GM12875 (cell line): Measurements from ENCODE around the gene FAM53B.

ENCODE experiments used
- H3K4me3 ChIP-seq: one replicate; pipeline ENCODE4 v1.5.1; 2011; ENCODE audit warnings: low read depth, low read length, control low read depth
- TF ChIP-seq, protein P1 (sequence below): IDR thresholded peaks from 2 replicates; pipeline ENCODE4 v1.5.1; 2011; ENCODE audit warnings: low read depth, mild to moderate bottlenecking, control low read depth, inconsistent platforms, low read length, moderate library complexity, borderline replicate concordance; ENCODE audit not compliant: insufficient read depth

FAM53B gene

DNA sequence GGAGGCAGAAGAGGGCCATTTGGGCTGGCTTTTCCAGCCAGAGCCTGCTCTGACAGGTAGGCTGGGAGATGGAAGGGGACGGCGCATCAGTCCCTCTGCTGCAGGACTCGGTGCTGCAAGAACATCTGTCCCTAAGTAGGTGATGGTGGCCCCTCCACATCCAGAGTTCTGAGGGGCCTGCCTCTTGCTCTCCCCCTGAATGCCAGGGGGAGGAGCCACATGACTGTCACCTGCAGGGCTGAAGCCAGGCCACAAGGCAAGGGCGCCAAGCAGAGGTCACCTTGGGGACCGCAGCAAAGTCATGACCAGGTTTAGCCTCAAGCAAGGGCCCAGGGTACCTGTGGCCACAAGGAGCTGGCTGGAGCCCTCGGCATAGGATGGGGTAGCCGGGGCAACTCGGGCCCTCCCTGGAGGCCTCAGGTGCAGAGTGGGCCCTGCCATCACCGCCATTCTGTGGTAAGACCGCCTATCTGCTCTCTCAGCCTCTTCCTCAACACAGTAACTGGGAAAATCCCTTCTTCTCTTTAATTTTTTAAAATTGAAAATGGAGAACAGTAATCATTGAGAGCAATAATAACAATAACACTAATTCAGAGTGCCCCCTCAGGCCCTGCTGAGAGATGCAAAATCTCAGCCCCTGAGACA, 99.3 kb downstream of the FAM53B start:
- H3K4me3 ChIP-seq: no peak overlapping the region
- TF ChIP-seq, protein P1, sequence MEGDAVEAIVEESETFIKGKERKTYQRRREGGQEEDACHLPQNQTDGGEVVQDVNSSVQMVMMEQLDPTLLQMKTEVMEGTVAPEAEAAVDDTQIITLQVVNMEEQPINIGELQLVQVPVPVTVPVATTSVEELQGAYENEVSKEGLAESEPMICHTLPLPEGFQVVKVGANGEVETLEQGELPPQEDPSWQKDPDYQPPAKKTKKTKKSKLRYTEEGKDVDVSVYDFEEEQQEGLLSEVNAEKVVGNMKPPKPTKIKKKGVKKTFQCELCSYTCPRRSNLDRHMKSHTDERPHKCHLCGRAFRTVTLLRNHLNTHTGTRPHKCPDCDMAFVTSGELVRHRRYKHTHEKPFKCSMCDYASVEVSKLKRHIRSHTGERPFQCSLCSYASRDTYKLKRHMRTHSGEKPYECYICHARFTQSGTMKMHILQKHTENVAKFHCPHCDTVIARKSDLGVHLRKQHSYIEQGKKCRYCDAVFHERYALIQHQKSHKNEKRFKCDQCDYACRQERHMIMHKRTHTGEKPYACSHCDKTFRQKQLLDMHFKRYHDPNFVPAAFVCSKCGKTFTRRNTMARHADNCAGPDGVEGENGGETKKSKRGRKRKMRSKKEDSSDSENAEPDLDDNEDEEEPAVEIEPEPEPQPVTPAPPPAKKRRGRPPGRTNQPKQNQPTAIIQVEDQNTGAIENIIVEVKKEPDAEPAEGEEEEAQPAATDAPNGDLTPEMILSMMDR: 0 out of 2 replicates have a peak, but pooled peaks have one; percentile 15

DNA sequence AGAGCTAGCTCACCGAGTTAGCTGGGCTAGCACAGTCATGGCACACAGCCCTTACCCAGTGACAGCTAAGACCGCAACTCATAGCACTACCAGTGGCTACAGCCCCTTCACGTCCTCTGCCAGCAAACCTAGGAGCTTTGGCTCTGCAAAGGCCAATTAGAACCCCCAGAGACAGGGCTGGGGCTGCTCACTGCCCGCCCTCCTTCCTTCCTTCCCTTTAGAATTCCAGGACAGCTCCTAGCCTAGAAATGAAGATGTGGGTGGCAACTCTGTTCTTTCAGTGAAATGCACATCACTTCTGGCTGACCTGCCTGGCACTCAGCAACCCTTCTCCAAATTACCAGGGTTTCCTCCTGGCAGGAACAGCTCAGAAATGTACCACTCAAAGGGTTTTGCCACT, 99.9 kb downstream of the FAM53B start:
- H3K4me3 ChIP-seq: no peak overlapping the region
- TF ChIP-seq, protein P1: no peak

DNA sequence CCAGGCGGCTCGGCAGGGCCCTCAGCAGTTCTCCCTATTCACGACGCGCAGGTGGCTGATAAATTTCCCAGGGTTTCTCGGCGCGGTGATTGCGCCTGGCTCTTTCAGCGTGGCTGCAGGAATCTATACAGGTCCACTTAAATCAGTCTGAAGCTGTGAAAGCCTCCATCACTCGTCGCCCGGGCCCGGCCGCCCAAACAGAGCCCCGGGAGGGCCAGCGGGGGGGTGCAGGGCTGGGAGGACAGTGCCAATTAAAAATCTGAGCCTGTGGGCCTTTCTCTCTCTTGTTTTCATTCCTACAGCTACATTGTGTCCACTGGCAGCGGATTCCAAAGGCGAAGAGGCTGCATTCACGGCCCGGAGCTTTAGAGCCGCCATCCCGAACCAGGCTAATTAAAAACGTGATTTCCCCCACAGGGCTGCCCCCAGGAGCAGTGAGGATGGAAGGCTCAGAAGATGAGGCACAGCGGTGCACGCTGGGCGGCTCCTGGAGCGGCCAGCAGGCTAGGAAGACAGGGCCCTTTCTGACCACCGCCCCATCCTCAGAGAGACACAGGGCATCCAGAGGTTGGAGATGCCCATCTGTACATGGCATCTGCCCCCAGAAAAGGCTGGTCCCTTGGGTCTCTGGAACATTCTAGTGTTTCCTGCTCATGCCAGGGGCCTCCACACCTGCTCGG, 100.7 kb downstream of the FAM53B start:
- TF ChIP-seq, protein P1: no peak

DNA sequence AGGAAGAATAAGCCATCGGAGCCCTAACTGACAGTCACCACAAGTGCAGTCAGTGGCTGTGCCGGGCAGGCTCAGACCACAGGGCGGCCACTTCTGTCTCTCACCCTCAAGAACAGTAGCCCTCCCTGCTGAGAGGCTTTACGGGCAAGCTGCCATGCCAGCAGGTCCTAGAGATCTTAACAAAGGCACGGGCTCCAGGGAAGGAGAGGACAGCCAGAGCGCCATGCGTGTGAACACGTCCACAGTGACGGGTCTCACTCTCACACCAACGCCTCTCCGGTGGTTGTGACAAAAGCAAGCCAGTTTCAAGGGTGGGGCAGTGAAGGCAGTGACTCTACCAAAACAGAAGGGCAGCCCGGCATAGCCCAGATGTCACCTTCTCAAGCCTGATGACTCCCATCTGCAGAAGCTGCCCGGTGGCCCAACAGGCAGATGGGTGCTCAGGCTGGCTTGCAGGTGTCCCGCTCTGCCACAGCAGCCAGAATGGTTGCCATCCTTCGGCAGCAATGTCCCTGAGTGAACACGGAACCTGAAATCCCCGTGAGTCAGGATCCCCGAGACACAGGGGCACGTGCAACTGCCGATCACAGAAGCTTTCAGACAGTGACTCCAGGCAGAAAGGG, 102.0 kb downstream of the FAM53B start:
- H3K4me3 ChIP-seq: no peak overlapping the region
- TF ChIP-seq, protein P1: no peak

More for the DNA sequence above, 100.7 kb downstream of the FAM53B start:
- no peak overlapping the region for H3K4me3 ChIP-seq

DNA sequence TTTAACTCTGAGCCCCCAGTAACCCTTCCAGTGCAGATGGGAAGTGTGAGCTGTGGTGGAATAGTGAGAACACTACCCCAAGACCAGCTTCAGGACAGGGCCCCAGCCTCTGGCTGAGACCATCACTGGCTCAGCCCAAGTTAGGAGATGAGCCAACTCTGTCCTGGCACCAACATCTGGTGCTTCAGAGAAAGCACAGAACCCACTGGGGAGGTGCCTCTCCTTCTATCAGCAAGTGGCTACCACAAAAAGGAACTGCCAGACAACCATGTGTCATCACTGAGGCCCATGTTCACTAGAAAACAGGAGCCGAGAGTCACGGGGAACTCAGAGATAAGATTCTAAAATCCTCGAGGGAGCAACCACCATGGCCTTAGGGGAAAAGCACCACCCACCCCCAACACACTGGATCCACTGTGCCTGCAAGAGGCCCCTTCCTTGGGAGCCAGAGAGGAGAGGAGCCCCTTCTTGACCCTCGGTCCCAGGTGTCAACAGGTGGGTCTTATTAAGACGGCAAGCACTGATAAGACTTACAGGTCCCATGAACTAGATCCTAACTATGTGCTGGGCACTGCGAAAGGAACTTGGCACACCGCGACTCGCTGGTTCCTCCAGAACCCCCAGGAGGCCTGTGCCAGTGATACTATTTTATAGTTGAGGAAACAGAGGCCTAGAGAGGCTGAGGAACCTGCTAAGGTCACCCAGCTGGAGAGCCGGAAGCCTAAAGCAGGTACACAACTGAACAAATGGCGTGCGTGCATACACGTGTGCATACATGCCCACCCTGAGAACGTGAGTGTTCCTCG, 102.7 kb downstream of the FAM53B start:
- H3K4me3 ChIP-seq: no peak overlapping the region

DNA sequence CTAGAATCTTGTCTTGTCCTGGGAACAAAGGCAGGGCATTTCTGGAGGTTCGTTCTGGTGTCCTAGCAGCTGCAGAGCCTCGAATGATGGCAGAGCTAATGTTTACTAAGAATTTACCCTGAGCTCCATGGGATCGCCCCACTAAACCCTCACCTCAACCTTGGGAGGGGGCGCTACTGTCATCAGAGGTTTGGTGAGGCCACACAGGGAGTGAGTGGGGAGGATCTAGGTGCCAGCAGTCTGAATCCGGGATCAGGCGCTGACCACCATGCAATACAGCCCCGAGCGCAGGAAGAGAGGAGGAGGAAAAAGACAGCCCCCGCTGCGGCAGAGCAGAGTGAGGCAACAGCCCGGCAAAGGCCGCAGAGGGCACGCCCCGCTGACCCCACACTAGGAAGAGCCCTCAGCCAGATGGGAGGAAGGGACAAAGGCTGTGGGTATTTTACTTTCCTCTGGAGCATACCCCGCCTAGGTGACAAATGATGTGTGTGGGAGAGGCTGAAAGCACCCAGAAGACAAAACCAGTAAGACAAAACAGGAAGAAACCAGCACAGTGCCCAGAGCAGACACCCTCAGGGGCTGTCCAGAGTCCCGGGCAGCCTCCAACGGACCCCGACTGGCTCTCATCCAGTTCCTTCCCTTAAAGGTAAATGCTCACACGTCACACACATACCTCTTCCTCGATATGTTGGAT, 103.5 kb downstream of the FAM53B start:
- no peak overlapping the region for H3K4me3 ChIP-seq
- TF ChIP-seq, protein P1: no peak

More for the DNA sequence above, 102.7 kb downstream of the FAM53B start:
- TF ChIP-seq, protein P1: no peak
